Large intestine (tissue), 3 donors: Measurements from ENCODE around the gene CAMKMT. TPM values are rescaled to one million over a fixed set of nuclear protein-coding genes. Genes with fewer than 3 reads are reported as not detected.

Source experiments
- DNase-seq, 2 donors: peaks; one replicate each; pipeline versions ENCODE4 v3.0.0 to v3.0.0-alpha.2; 2013
- H3K27ac ChIP-seq: one replicate; pipeline ENCODE4 v1.5.1; 2013; ENCODE audit warnings: low read length
- H3K27me3 ChIP-seq: 2 replicates; pipeline ENCODE4 v1.6.1; 2013; ENCODE audit warnings: low read length; ENCODE audit not compliant: control insufficient read depth, insufficient read depth
- H3K36me3 ChIP-seq: 2 replicates; pipeline ENCODE4 v1.6.1; 2013; ENCODE audit warnings: low read length; ENCODE audit not compliant: control insufficient read depth, insufficient read depth
- H3K4me1 ChIP-seq: one replicate; pipeline ENCODE4 v1.6.1; 2013; ENCODE audit warnings: low read length; ENCODE audit not compliant: control insufficient read depth, insufficient read depth
- H3K4me3 ChIP-seq: one replicate; pipeline ENCODE4 v1.5.1; 2013; ENCODE audit warnings: low read length
- H3K9me3 ChIP-seq: one replicate; pipeline ENCODE4 v1.6.1; 2013; ENCODE audit warnings: mild to moderate bottlenecking, low read depth, low read length, moderate library complexity; ENCODE audit not compliant: control insufficient read depth
- WGBS: methylation state at CpG from one replicate; pipeline ENCODE4 v1.1.5; 2013; ENCODE audit warnings: low lambda C conversion rate; ENCODE audit not compliant: insufficient coverage; 5-methylcytosine and 5-hydroxymethylcytosine counted together
- polyA plus RNA-seq: library from polyadenylated mRNA; unstranded; fragments of 120-200 nt; gene quantifications from one replicate; pipeline ENCODE4 v1.2.1, GENCODE V29; 2013

The CAMKMT gene
- polyA plus RNA-seq, 1 donor, result 9.2 TPM

DNA sequence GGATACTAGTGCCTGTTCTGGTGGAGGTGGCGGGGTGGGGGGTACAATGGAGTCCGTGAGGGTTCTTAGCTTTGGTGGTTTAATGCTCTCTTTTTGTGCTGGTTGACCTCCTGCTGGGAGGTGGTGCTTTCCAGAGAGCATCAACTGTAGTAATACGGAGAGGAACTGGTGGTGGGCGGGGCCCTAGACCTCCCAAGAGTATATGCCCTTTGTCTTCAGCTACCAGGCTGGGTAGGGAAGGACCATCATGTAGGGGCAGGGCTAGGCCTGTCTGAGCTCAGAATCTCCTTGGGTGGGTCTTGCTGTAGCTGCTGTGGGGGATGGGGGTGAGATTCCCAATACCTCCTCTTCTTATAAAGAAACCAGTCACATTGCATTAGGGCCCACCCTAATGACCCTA lies 27.1 kb downstream of the CAMKMT start:
- Histone ChIP-seq H3K4me3 (no peak overlapping the region), H3K27ac (no peak overlapping the region), H3K4me1 (no peaks in the 10 kb centered on the region), H3K27me3 (no peaks in the 10 kb centered on the region), H3K36me3 (no peaks in the 10 kb centered on the region), H3K9me3 (peaks cover 9% of the 10 kb centered on the region)
- no peak for DNase-seq
- WGBS, result 100% methylated on average over 1 of the region's 4 CpGs

DNA sequence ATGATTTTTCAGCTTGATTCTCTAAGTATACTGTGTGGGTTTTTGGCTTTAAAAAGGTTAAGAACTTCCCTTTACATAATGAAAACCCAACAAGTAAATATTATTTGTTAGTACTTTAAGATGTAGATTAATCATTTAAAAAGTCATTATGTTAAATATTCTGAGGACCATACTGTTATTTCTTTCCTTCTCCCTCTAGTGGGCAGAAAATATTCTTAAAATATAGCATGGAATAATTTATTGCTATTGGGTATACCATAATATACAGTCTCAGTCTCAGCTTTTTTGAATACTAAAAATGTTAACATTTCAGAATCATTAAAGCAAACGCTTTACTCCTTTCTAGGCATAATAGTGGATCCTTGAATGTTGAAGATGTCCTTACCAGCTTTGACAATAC lies 28.1 kb downstream of the CAMKMT start:
- Histone ChIP-seq H3K4me1 (no peaks in the 10 kb centered on the region), H3K27me3 (no peaks in the 10 kb centered on the region), H3K27ac (no peak overlapping the region), H3K4me3 (no peak overlapping the region), H3K9me3 (peaks cover 7% of the 10 kb centered on the region), H3K36me3 (no peaks in the 10 kb centered on the region)
- no peak for DNase-seq
- WGBS, result 100% methylated on average over 1 of the region's 1 CpG

DNA sequence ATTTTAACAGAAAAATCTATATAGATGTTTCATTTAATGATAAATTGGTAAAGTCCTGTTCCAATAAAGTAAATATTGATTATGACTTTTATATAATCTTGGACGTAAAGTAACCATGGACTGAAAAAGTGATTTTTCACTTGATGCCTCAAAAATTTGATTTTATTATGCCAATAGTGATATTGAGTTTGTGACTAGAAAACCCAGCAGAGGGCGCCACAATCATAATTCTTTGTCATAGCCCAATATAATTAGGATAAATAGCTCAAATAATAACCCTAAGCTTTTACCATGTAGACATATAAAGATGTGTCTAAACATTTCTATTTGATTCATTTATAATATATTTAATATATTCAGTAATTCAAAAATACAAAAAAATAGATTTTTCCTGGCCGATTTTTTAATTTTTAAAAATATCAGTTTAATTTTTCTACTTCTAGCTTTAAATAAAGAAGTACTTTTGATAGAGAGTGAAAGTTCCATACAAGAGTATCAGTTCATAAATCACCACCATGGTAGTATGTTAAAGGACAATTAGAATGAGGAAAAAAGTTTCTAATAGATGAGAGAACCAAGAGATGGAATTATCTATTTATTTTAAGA lies 30.7 kb downstream of the CAMKMT start:
- no peak for DNase-seq

GRCh38 chr2:44397447-44398175 lies 35.9 kb downstream of the CAMKMT start:
- H3K4me1 ChIP-seq, result no peaks in the 10 kb centered on the region
- no peak for DNase-seq
- no peak overlapping the region for H3K27ac ChIP-seq
- H3K27me3 ChIP-seq, result no peaks in the 10 kb centered on the region
- no peaks in the 10 kb centered on the region for H3K36me3 ChIP-seq
- H3K9me3 ChIP-seq, result no peaks in the 10 kb centered on the region
- 42% methylated on average over 2 of the region's 7 CpGs for WGBS
- no peak overlapping the region for H3K4me3 ChIP-seq

More for the DNA sequence above, 30.7 kb downstream of the CAMKMT start:
- H3K36me3 ChIP-seq, result no peaks in the 10 kb centered on the region
- H3K4me1 ChIP-seq, result no peaks in the 10 kb centered on the region
- WGBS, result 71% methylated on average over 2 of the region's 3 CpGs
- H3K27ac ChIP-seq, result no peak overlapping the region
- H3K27me3 ChIP-seq, result no peaks in the 10 kb centered on the region
- no peaks in the 10 kb centered on the region for H3K9me3 ChIP-seq
- H3K4me3 ChIP-seq, result no peak overlapping the region

GRCh38 chr2:44398243-44398897 lies 36.6 kb downstream of the CAMKMT start:
- Histone ChIP-seq H3K36me3 (no peaks in the 10 kb centered on the region), H3K27ac (no peak overlapping the region), H3K4me1 (no peaks in the 10 kb centered on the region), H3K4me3 (no peak overlapping the region), H3K9me3 (no peaks in the 10 kb centered on the region), H3K27me3 (no peaks in the 10 kb centered on the region)
- no peak for DNase-seq
- WGBS, result 96% methylated on average over 6 of the region's 6 CpGs

DNA sequence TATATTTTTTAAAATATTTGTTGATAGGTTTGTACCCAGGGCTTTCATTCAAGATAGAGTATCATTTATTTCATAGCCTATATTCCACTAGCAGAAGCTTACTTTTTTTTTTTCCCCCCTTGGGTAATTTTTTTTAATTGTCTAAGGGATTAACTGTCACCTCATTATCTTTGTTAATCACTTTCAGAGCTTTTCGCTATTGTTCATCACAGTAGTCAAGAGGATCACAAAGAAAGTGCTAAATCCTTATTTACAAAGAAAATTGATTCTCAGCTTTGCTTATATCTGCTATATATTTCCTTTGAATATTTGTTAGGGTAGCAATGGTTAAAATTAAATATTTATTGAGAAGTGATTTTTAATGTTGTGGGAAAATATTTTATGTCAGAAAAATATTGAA lies 59.0 kb downstream of the CAMKMT start:
- H3K4me3 ChIP-seq, result no peak overlapping the region
- no peaks in the 10 kb centered on the region for H3K4me1 ChIP-seq
- no peak for DNase-seq
- H3K9me3 ChIP-seq, result no peaks in the 10 kb centered on the region
- H3K36me3 ChIP-seq, result no peaks in the 10 kb centered on the region
- H3K27ac ChIP-seq, result no peak overlapping the region
- WGBS, result no CpG with 5 or more reads among the region's 1 CpG
- H3K27me3 ChIP-seq, result no peaks in the 10 kb centered on the region

- no CpG with 5 or more reads among the region's 9 CpGs for WGBS
- no peak for DNase-seq
- Histone ChIP-seq H3K9me3 (no peaks in the 10 kb centered on the region), H3K4me3 (no peak overlapping the region), H3K27ac (no peak overlapping the region), H3K4me1 (no peaks in the 10 kb centered on the region), H3K27me3 (no peaks in the 10 kb centered on the region), H3K36me3 (no peaks in the 10 kb centered on the region)
Measured at GRCh38 chr2:44424211-44424610, 62.5 kb downstream of the CAMKMT start.

- DNase-seq, result no peak
- no peaks in the 10 kb centered on the region for H3K4me1 ChIP-seq
- H3K4me3 ChIP-seq, result no peak overlapping the region
- H3K36me3 ChIP-seq, result no peaks in the 10 kb centered on the region
- no peaks in the 10 kb centered on the region for H3K27me3 ChIP-seq
- no peak overlapping the region for H3K27ac ChIP-seq
- H3K9me3 ChIP-seq, result no peaks in the 10 kb centered on the region
- 88% methylated on average over 1 of the region's 1 CpG for WGBS
Measured at GRCh38 chr2:44429034-44429433, 67.3 kb downstream of the CAMKMT start.

DNA sequence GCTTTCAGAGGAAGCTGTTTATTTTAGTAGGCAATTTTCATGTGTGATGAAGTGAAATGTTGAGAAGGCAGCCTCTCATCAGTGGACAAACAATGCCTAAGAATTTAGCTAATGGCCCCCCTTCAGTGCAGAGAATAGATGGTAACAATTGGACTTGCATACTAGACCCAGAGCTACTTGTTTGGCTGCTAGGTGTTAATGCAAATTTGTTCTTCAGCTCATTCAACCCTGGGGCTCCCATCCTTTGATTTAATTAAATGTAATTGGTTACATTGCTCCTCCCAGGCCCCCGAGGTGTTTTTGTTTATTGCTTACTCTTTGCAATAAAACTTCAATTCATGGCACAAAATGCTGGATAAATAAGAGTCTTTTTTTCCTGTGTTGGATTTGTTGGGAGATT lies 68.6 kb downstream of the CAMKMT start:
- H3K9me3 ChIP-seq, result no peaks in the 10 kb centered on the region
- H3K27ac ChIP-seq, result no peak overlapping the region
- WGBS, result no CpG with 5 or more reads among the region's 1 CpG
- H3K4me1 ChIP-seq, result no peaks in the 10 kb centered on the region
- H3K4me3 ChIP-seq, result no peak overlapping the region
- DNase-seq, result no peak
- no peaks in the 10 kb centered on the region for H3K27me3 ChIP-seq
- no peaks in the 10 kb centered on the region for H3K36me3 ChIP-seq

DNA sequence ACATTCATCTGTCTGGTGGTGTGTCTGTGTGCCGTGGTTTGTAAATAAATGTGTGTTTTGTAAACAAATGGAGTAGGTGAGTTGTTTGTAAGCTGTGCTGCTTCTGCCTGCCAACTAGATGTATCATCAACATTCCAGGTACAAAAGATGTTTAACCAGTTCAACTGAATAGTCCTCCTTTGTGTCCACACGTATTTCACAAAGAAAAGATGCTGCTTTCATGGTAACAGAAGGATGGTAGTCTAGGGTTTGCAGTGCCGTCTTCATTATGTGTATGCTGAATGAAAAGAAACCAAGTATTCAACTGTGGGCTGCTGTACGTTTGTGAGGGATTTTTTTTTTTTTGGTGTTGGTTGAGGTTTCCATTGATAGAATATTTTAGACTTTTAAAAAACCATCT lies 72.1 kb downstream of the CAMKMT start:
- H3K36me3 ChIP-seq, result no peaks in the 10 kb centered on the region
- DNase-seq, result no peak
- no peaks in the 10 kb centered on the region for H3K4me1 ChIP-seq
- 80% methylated on average over 1 of the region's 4 CpGs for WGBS
- H3K9me3 ChIP-seq, result no peaks in the 10 kb centered on the region
- no peak overlapping the region for H3K4me3 ChIP-seq
- no peak overlapping the region for H3K27ac ChIP-seq
- H3K27me3 ChIP-seq, result no peaks in the 10 kb centered on the region
